Activated naive CD4-positive, alpha-beta T cell treated with anti-CD3 and anti-CD28 coated beads, Interleukin-2, amount 50 U/mL, for 16 hours (primary cell): ENCODE results near the gene ELOVL2.
"Not testable (repeated sequence)": the region's sequence is repeated elsewhere in the genome, so short reads cannot be mapped to it uniquely, and the experiment has no call there.

Source experiments
- DNase-seq: peaks from one replicate; pipeline ENCODE4 v3.0.0-alpha.2; 2020

ELOVL2 gene

GRCh38 chr6:11021003-11021402, 23.1 kb downstream of the ELOVL2 start:
- no peak for DNase-seq

- no peak for DNase-seq
These were observed 25.9 kb downstream of the ELOVL2 start for GRCh38 chr6:11018225-11018624.

- DNase-seq, result no peak
These were observed 27.0 kb downstream of the ELOVL2 start for GRCh38 chr6:11017090-11017489.

- no peak for DNase-seq
These were observed 27.7 kb downstream of the ELOVL2 start for GRCh38 chr6:11016452-11016851.

- no peak for DNase-seq
These were observed 29.0 kb downstream of the ELOVL2 start for GRCh38 chr6:11015102-11015501.

- no peak for DNase-seq
These were observed 30.4 kb downstream of the ELOVL2 start for GRCh38 chr6:11013721-11014070.

- DNase-seq, result no peak
These were observed 31.0 kb downstream of the ELOVL2 start for GRCh38 chr6:11012976-11013720.

- no peak for DNase-seq
These were observed 31.8 kb downstream of the ELOVL2 start for GRCh38 chr6:11012295-11012754.

GRCh38 chr6:11011787-11012234, 32.3 kb downstream of the ELOVL2 start:
- no peak for DNase-seq

GRCh38 chr6:11009353-11009752, 34.8 kb downstream of the ELOVL2 start:
- DNase-seq, result no peak

GRCh38 chr6:11008821-11009220, 35.3 kb downstream of the ELOVL2 start:
- DNase-seq, result no peak

GRCh38 chr6:11007715-11008608, 36.1 kb downstream of the ELOVL2 start:
- no peak for DNase-seq

GRCh38 chr6:11006061-11006460, 38.0 kb downstream of the ELOVL2 start:
- no peak for DNase-seq

- DNase-seq, result not testable (repeated sequence)
These were observed 40.8 kb downstream of the ELOVL2 start for GRCh38 chr6:11003297-11003696.

GRCh38 chr6:11002176-11002575, 41.9 kb downstream of the ELOVL2 start:
- DNase-seq, result no peak

GRCh38 chr6:10999994-11000393, 44.1 kb downstream of the ELOVL2 start:
- no peak for DNase-seq

GRCh38 chr6:10995114-10995707, 48.9 kb downstream of the ELOVL2 start:
- no peak for DNase-seq

- no peak for DNase-seq
These were observed 50.2 kb downstream of the ELOVL2 start for GRCh38 chr6:10993896-10994295.

- DNase-seq, result no peak
These were observed 53.0 kb downstream of the ELOVL2 start for GRCh38 chr6:10991115-10991514.

GRCh38 chr6:10989587-10989986, 54.5 kb downstream of the ELOVL2 start:
- no peak for DNase-seq

GRCh38 chr6:10984959-10985358, 59.1 kb downstream of the ELOVL2 start:
- DNase-seq, result not testable (repeated sequence)

GRCh38 chr6:10981409-10981808, 62.7 kb downstream of the ELOVL2 start:
- DNase-seq, result no peak

GRCh38 chr6:10979603-10980002, 64.5 kb downstream of the ELOVL2 start:
- no peak for DNase-seq
